Astrocyte (in vitro differentiated cells and primary cell): Measurements from ENCODE around the gene PARD3B. TPM values are rescaled to one million over a fixed set of nuclear protein-coding genes. Genes with fewer than 3 reads are reported as not detected.

Experiments
- DNase-seq: peaks from one replicate; pipeline ENCODE4 v3.0.0-alpha.2; 2010; ENCODE audit warnings: low read depth
- FAIRE-seq: peaks from 2 replicates; lab custom pipeline; 2011; peaks lifted over from hg19 to GRCh38; lab: Jason Lieb, UNC
- H2AFZ ChIP-seq: 2 replicates; pipeline ENCODE4 v1.6.0; 2012; ENCODE audit warnings: low read depth, low read length, inconsistent platforms
- H3K27ac ChIP-seq: 2 replicates; pipeline ENCODE4 v1.5.1; 2011; ENCODE audit warnings: low read depth, low read length, inconsistent platforms
- H3K27me3 ChIP-seq: 2 replicates; pipeline ENCODE4 v1.6.0; 2011; ENCODE audit warnings: low read length, inconsistent platforms; ENCODE audit not compliant: insufficient read depth
- H3K36me3 ChIP-seq: 2 replicates; pipeline ENCODE4 v1.5.1; 2011; ENCODE audit warnings: low read length, inconsistent platforms; ENCODE audit not compliant: insufficient read depth
- H3K4me1 ChIP-seq: 2 replicates; pipeline ENCODE4 v1.5.1; 2011; ENCODE audit warnings: low read length, inconsistent platforms; ENCODE audit not compliant: insufficient read depth
- H3K4me2 ChIP-seq: 2 replicates; pipeline ENCODE4 v1.6.0; 2012; ENCODE audit warnings: low read length, inconsistent platforms
- H3K4me3 ChIP-seq: 2 replicates; pipeline ENCODE4 v1.5.1; 2011; ENCODE audit warnings: low read depth, mild to moderate bottlenecking, low read length, inconsistent platforms; ENCODE audit not compliant: insufficient read depth
- H3K79me2 ChIP-seq: 2 replicates; pipeline ENCODE4 v1.6.0; 2012; ENCODE audit warnings: mild to moderate bottlenecking, low read length, inconsistent platforms; ENCODE audit not compliant: insufficient read depth
- H3K9ac ChIP-seq: 2 replicates; pipeline ENCODE4 v1.6.0; 2012; ENCODE audit warnings: mild to moderate bottlenecking, low read length, inconsistent platforms
- H3K9me3 ChIP-seq: 2 replicates; pipeline ENCODE4 v1.5.1; 2012; ENCODE audit warnings: low read depth, mild to moderate bottlenecking, low read length, inconsistent platforms; ENCODE audit not compliant: insufficient read depth
- H4K20me1 ChIP-seq: 2 replicates; pipeline ENCODE4 v1.6.0; 2012; ENCODE audit warnings: low read length, inconsistent platforms; ENCODE audit not compliant: insufficient read depth
- H3K27ac Mint-ChIP-seq: one replicate; pipeline ENCODE4 v1.8.0; 2021; ENCODE audit warnings: mild to moderate bottlenecking, mixed read lengths; ENCODE audit not compliant: unreplicated experiment
- H3K27me3 Mint-ChIP-seq: one replicate; pipeline ENCODE4 v1.8.0; 2021; ENCODE audit warnings: low read depth, mixed read lengths; ENCODE audit not compliant: unreplicated experiment
- H3K36me3 Mint-ChIP-seq: one replicate; pipeline ENCODE4 v1.8.0; 2021; ENCODE audit warnings: low read depth, mixed read lengths; ENCODE audit not compliant: unreplicated experiment
- H3K4me1 Mint-ChIP-seq: one replicate; pipeline ENCODE4 v1.8.0; 2021; ENCODE audit warnings: low read depth, mixed read lengths; ENCODE audit not compliant: unreplicated experiment
- H3K4me3 Mint-ChIP-seq: one replicate; pipeline ENCODE4 v1.8.0; 2021; ENCODE audit warnings: mild to moderate bottlenecking, moderate library complexity, mixed read lengths; ENCODE audit not compliant: unreplicated experiment
- H3K9me3 Mint-ChIP-seq: one replicate; pipeline ENCODE4 v1.8.0; 2021; ENCODE audit warnings: mild to moderate bottlenecking, mixed read lengths; ENCODE audit not compliant: unreplicated experiment
- EZH2 ChIP-seq: IDR thresholded peaks from 2 replicates; pipeline ENCODE4 v1.6.1; 2012; ENCODE audit warnings: mild to moderate bottlenecking, low read length, inconsistent platforms; ENCODE audit not compliant: insufficient read depth
- total RNA-seq: library from RNA; stranded (reverse); gene quantifications from 2 replicates; pipeline ENCODE4 v1.2.1, GENCODE V29; 2021
- TF ChIP-seq, protein P1 (sequence below): IDR thresholded peaks from 2 replicates; pipeline ENCODE4 v1.5.1; 2011; ENCODE audit warnings: low read depth, mild to moderate bottlenecking, inconsistent platforms, low read length, moderate library complexity; ENCODE audit not compliant: insufficient read depth

PARD3B gene
- total RNA-seq, 1 donor from 2014 or later: 6.5 TPM

GRCh38 chr2:204730603-204731002 lies 185.3 kb downstream of the PARD3B start:
- Histone ChIP-seq H3K9ac (no peak overlapping the region), H3K27ac (no peak overlapping the region), H3K36me3 (no peaks in the 10 kb centered on the region), H3K9me3 (no peaks in the 10 kb centered on the region), H3K4me1 (peaks cover 3% of the 10 kb centered on the region), H4K20me1 (no peaks in the 10 kb centered on the region), H3K4me2 (no peak overlapping the region), H3K4me3 (no peak overlapping the region), H3K27me3 (no peaks in the 10 kb centered on the region), H3K79me2 (no peaks in the 10 kb centered on the region), H2AFZ (no peak overlapping the region)
- FAIRE-seq (no peak), DNase-seq (no peak)
- no peak for TF ChIP-seq EZH2
- TF ChIP-seq, protein P1, sequence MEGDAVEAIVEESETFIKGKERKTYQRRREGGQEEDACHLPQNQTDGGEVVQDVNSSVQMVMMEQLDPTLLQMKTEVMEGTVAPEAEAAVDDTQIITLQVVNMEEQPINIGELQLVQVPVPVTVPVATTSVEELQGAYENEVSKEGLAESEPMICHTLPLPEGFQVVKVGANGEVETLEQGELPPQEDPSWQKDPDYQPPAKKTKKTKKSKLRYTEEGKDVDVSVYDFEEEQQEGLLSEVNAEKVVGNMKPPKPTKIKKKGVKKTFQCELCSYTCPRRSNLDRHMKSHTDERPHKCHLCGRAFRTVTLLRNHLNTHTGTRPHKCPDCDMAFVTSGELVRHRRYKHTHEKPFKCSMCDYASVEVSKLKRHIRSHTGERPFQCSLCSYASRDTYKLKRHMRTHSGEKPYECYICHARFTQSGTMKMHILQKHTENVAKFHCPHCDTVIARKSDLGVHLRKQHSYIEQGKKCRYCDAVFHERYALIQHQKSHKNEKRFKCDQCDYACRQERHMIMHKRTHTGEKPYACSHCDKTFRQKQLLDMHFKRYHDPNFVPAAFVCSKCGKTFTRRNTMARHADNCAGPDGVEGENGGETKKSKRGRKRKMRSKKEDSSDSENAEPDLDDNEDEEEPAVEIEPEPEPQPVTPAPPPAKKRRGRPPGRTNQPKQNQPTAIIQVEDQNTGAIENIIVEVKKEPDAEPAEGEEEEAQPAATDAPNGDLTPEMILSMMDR: no peak
- H3K27ac Mint-ChIP-seq: no peak overlapping the region
- no peaks in the 10 kb centered on the region for H3K9me3 Mint-ChIP-seq
- no peaks in the 10 kb centered on the region for H3K27me3 Mint-ChIP-seq
- no peaks in the 10 kb centered on the region for H3K36me3 Mint-ChIP-seq
- peaks cover 14% of the 10 kb centered on the region for H3K4me1 Mint-ChIP-seq
- no peak overlapping the region for H3K4me3 Mint-ChIP-seq

DNA sequence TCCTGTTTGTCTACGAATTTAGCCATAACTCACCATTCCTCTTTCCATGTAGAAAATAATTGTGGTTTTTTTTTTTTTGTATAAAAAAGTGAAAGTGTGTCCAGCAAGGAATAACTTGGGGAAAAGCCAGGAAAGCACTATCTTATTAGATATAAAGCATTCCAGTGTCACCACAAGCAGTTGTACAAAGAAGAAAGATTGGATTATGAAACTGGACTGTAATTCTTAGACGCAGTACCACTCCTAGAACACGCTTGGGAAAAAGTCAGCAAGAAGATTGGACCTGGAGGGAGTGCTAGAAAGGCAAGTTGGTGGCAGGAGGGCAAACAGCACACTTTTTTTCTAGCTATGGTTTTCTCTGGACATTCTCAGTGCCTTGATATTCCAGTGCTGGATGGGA lies 186.7 kb downstream of the PARD3B start:
- H3K27ac ChIP-seq: no peak overlapping the region
- peak; percentile 88 for DNase-seq
- H3K36me3 ChIP-seq: no peaks in the 10 kb centered on the region
- no peak overlapping the region for H3K4me3 ChIP-seq
- Mint-ChIP-seq H3K27me3 (no peaks in the 10 kb centered on the region), H3K4me1 (peaks cover 8% of the 10 kb centered on the region), H3K27ac (no peak overlapping the region), H3K9me3 (no peaks in the 10 kb centered on the region), H3K4me3 (no peak overlapping the region), H3K36me3 (no peaks in the 10 kb centered on the region)
- TF ChIP-seq EZH2: no peak
- TF ChIP-seq, protein P1: no peak
- no peaks in the 10 kb centered on the region for H3K27me3 ChIP-seq
- FAIRE-seq: no peak
- H3K4me1 ChIP-seq: peaks cover 3% of the 10 kb centered on the region
- H3K4me2 ChIP-seq: peak overlapping the region; percentile 22
- H3K9ac ChIP-seq: no peak overlapping the region
- no peak overlapping the region for H2AFZ ChIP-seq
- H3K9me3 ChIP-seq: no peaks in the 10 kb centered on the region
- no peaks in the 10 kb centered on the region for H3K79me2 ChIP-seq
- no peaks in the 10 kb centered on the region for H4K20me1 ChIP-seq

DNA sequence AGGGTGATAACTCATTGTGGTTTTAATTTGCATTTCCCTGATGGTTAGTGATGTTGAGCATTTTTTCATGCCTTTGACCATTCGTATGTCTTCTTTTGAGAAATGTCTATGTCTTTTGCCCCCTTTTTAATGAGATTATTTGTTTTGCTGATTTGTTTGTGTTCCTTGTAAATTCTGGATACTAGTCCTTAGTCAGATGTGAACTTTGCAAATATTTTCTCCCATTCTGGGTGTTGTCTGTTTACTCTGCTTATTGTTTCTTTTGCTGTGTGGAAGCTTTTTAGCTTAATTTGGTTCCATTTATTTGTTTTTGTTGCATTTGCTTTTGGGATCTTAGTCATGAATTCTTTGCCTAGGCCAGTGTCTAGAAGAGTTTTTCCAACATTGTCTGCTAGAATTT lies 192.0 kb downstream of the PARD3B start:
- Mint-ChIP-seq H3K27ac (no peak overlapping the region), H3K27me3 (no peaks in the 10 kb centered on the region), H3K4me3 (no peak overlapping the region), H3K9me3 (no peaks in the 10 kb centered on the region), H3K36me3 (no peaks in the 10 kb centered on the region), H3K4me1 (no peaks in the 10 kb centered on the region)
- TF ChIP-seq EZH2: no peak
- TF ChIP-seq, protein P1: no peak
- FAIRE-seq (no peak), DNase-seq (no peak)
- Histone ChIP-seq H3K4me3 (no peak overlapping the region), H3K4me1 (no peaks in the 10 kb centered on the region), H3K27me3 (no peaks in the 10 kb centered on the region), H2AFZ (no peak overlapping the region), H3K79me2 (no peaks in the 10 kb centered on the region), H3K9ac (no peak overlapping the region), H4K20me1 (no peaks in the 10 kb centered on the region), H3K4me2 (no peak overlapping the region), H3K36me3 (no peaks in the 10 kb centered on the region), H3K27ac (no peak overlapping the region), H3K9me3 (no peaks in the 10 kb centered on the region)
